ENCODE results near the gene GUCY2D.

DNA sequence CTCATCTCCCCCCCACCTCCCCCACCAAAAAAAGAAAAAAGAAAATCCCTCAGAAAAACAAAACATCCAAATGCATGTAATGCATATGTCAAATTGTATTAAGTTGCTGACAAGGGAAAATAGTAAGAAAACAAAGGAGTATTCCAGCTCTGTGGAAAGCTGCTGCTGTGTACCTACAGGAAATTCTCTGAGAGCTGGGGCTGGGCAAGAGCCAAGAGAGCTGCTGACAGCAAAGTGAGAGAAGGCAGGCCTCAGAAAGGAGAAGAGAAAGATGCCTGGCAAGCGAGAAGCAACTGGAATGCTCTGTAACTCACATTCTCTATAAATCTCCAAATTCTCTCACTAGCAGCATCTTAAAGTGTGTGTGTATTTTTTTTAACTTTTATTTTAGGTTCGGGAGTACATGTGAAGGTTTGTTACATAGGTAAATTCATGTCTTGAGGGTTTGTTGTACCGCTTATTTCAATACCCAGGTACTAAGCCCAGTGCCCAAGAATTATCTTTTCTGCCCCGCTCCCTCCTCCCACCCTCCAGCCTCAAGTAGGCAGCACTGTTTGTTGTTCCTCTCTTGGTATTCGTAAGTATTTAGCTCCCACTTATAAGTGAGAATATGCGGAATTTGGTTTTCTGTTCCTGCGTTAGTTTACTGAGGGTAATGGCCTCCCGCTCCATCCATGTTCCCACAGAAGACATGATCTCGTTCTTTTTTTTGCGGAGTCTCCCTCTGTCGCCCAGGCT is 46.0 kb upstream of the GUCY2D start:
- no peak for TF ChIP-seq POLR2AphosphoS5 (IDR thresholded peaks at IDR 0.05)
- TF ChIP-seq, protein P1, sequence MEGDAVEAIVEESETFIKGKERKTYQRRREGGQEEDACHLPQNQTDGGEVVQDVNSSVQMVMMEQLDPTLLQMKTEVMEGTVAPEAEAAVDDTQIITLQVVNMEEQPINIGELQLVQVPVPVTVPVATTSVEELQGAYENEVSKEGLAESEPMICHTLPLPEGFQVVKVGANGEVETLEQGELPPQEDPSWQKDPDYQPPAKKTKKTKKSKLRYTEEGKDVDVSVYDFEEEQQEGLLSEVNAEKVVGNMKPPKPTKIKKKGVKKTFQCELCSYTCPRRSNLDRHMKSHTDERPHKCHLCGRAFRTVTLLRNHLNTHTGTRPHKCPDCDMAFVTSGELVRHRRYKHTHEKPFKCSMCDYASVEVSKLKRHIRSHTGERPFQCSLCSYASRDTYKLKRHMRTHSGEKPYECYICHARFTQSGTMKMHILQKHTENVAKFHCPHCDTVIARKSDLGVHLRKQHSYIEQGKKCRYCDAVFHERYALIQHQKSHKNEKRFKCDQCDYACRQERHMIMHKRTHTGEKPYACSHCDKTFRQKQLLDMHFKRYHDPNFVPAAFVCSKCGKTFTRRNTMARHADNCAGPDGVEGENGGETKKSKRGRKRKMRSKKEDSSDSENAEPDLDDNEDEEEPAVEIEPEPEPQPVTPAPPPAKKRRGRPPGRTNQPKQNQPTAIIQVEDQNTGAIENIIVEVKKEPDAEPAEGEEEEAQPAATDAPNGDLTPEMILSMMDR (IDR thresholded peaks at IDR 0.05), result no peak

All from suprapubic skin (tissue), 3 donors.